GM10266 (cell line): Measurements from ENCODE around the gene PDZD2.

ENCODE experiments used
- DNase-seq: peaks from one replicate; pipeline ENCODE4 v3.0.0; 2012; ENCODE audit errors: extremely low spot score
- TF ChIP-seq, protein P1 (sequence below): IDR thresholded peaks from 2 replicates; pipeline ENCODE4 v1.5.1; 2012; ENCODE audit warnings: mild to moderate bottlenecking, low read depth; ENCODE audit not compliant: control insufficient read depth, insufficient read depth; ENCODE audit errors: missing control alignments

Gene PDZD2

DNA sequence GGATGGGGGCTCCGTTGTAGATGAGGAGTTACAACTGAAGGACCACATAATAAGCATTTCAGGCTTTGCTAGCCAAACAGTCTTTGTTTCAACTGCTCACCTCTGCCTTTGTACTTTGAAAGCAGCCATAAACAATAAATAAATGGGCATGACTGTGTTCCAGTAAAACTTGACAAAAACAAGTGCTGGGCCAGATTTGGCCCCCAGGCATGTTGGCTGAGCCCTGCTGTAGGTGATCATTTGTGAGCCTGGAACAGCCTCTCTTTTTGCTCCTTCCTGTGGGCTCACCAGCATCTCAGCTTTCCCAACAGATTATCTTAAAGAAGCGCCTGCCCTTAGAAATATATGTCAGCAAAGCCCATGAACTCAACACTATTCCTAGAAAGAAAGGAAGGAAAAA, 385.8 kb downstream of the PDZD2 start:
- TF ChIP-seq, protein P1, sequence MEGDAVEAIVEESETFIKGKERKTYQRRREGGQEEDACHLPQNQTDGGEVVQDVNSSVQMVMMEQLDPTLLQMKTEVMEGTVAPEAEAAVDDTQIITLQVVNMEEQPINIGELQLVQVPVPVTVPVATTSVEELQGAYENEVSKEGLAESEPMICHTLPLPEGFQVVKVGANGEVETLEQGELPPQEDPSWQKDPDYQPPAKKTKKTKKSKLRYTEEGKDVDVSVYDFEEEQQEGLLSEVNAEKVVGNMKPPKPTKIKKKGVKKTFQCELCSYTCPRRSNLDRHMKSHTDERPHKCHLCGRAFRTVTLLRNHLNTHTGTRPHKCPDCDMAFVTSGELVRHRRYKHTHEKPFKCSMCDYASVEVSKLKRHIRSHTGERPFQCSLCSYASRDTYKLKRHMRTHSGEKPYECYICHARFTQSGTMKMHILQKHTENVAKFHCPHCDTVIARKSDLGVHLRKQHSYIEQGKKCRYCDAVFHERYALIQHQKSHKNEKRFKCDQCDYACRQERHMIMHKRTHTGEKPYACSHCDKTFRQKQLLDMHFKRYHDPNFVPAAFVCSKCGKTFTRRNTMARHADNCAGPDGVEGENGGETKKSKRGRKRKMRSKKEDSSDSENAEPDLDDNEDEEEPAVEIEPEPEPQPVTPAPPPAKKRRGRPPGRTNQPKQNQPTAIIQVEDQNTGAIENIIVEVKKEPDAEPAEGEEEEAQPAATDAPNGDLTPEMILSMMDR, result no peak
- no peak for DNase-seq

DNA sequence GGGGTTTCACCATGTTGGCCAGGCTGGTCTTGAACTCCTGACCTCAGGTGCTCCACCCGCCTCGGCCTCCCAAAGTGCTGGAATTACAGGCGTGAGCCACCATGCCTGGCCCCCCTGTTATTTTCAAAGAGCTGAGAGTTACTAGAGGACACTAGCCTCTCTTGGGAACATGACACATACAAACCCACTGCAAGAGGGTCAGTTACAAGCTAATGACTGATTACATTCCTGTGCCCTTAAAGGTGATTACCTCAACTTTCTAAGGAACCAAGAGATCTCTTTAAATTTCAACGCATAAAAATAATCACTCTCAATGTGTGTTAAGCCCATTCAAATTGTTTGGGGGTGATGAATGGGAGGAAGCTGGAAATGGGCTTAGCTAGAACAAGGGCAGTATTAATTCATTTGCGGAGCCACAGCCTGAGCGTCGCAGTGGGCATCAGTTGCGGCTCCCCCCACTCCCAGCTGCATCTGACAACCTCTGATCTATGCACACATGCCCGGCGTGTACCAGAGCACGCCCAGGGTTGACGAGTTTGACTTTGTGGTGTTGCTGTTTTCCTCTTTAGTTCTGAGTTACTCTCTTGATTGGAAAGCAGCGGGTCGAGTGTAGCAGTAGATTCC, 388.3 kb downstream of the PDZD2 start:
- no peak for DNase-seq
- TF ChIP-seq, protein P1, result no peak

- TF ChIP-seq, protein P1, result no peak
- DNase-seq, result no peak
Measured at GRCh38 chr5:32027717-32028458, 389.0 kb downstream of the PDZD2 start.

DNA sequence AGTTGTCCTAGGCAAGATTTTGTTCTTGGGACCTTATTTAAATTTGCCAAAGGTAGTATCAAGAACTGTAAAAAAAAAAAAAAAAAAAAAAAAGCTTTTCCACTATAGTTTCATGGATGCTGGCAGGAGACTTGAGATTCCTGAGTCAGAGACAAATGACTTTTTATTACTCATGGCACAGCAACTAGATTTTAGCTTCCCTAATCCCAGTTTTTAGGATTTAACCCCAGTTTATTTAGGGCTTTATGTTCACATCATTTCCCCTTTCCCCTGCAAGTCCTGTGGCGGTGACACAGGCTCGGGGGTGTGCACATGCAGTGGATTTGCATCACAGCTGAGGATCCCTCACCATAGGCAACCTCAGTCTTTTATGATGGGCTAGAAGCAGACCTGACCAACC, 390.3 kb downstream of the PDZD2 start:
- TF ChIP-seq, protein P1, result no peak
- no peak for DNase-seq

- no peak for DNase-seq
Measured at GRCh38 chr5:32029781-32030180, 390.9 kb downstream of the PDZD2 start.

GRCh38 chr5:32030222-32030621, 391.3 kb downstream of the PDZD2 start:
- TF ChIP-seq, protein P1, result no peak
- no peak for DNase-seq

More at GRCh38 chr5:32029781-32030180, 390.9 kb downstream of the PDZD2 start:
- TF ChIP-seq, protein P1, result no peak

DNA sequence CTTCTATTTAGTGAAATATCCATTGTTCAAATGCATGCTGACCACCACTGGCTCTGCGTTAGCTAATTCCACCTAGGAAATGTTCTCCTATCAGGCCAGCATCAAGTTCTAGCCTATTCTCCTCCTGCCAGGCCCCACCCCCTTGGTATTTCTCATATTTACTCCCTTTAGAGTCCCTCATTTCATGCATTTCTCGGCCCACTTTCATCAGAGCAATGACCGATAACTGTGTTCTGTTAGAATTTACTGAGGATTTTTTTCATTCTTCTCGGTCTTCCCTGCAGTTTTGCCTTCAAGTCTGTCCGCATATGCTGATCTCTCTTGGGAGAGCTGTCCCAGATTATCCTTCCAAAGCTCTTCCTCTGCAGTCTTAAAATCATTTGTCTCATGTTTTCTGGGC, 391.8 kb downstream of the PDZD2 start:
- no peak for DNase-seq
- TF ChIP-seq, protein P1, result no peak
